GM21723 (cell line): Measurements from ENCODE around the gene GALNT2.

Experiments
- ATAC-seq: cut with Tn5 transposase; IDR thresholded peaks from one replicate; pipeline ENCODE4 v1.9.1; 2021; ENCODE audit warnings: mild to moderate bottlenecking, moderate library complexity; ENCODE audit not compliant: unreplicated experiment

Gene GALNT2

DNA sequence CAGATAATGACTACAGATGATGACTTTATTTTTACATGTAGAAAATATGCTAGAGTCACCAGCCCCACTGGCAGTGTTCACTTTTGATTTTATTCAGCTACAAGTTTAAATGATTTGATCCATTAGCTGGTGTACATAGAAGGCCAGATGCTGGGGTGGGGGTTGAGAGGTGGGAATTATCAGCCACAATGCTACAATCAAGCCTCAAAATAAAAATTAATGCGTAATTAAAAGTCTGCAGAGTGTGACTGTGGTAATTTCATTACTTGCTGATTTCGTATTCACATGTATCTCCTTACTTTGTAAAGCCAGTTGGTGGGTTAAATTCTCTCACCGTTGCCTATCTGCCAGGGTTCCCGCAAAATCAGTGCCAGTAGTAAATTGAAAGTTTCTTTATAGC is 109.3 kb downstream of the GALNT2 start:
- no peak for ATAC-seq

- ATAC-seq: no peak
These were observed 109.9 kb downstream of the GALNT2 start for GRCh38 chr1:230176871-230177411.

DNA sequence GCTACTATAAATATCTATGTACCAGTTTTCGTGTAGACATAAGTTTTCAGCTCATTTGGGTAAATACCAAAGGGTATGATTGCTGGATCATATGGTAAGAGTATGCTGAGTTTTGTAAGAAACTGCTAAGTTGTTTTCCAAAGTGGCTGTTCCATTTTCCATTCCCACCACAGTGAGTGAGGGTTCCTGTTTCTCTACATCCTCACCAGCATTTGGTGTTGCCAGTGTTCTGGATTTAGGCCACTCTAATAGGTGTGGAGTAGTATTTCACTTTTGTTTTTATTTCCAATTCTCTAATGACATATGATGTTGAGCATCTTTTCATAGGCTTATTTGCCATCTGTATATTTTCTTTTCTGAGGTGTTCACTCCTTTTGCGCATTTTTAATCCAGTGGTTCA is 112.2 kb downstream of the GALNT2 start:
- no peak for ATAC-seq

DNA sequence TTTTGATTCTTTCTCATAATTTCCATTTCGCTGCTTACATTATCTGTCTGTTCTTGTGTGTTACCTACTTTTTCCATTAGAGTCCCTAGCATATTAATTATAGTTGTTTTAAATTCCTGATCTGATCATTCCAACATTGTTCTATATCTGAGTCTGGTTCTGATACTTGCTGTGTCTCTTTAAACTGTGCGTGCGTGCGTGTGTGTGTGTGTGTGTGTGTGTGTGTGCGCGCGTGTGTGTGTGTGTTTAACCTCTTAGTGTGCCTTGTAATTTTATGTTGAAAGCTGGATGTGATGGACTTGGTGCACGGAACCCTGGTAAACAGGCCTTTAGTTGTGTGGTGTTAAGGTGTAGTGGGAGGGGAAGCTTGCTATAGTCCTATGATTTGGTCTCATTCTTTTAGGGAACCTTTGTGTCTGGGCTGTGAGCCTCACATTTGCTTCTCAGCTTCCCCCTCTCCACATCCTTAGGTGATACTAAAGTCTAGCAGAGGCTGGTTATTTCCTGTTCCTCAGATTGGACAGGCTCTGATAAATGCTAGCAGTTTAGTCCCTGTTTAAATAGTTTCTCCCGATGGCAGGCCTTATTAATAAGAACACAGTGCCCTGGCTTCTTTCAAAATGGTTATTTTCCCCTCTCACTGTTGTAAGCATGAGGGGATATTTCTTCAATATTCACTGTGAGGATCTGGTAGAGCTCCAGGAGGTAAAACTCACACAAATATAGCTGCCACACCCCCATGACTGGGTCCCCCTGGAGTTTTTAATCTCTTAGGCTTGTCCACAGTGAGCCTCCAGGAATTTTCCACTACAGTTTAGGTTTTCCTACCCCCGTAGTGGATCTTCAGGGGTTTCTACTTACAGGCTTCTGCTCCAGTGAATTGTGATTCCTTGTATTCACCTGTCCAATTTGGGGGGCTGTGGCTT is 118.3 kb downstream of the GALNT2 start:
- ATAC-seq: no peak

DNA sequence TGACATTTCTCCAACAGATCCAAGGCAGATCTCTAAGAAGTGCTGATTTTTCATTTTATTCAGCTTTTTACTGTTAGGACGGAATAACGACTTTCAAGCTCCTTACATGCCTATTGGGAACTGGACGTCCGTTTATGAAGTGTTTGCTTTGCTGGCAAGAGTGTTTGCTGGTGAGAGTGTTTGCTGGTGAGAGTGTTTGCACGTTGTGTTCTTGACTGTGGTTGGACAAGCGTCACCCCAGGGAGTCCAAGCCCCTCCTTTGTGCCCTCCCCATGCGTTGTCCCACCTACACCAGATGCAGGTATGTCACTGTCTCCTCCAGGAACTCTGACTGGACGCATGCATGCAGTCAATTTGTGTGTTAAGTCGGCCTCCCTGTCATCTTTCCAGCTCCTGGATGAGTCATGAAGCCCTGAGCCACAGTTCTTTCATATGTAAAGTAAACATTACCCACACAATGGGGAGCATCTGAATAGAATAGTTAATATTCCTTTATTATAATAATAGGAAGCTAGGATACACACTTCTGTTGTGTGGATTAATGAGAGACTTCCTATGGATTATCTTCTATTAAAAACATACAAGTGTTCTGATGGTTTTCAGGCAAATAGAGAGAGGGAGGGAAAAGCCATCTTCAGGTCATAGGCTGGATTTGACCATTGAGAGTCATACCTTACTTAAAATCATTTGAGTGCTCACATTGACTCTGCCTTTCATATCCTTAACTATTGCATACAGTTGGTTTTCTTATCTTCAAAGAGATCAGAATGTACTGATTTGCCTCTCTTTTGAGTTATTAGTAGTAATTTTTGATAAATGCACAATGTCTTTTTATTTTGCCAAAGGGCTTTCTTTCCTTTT is 119.2 kb downstream of the GALNT2 start:
- no peak for ATAC-seq

GRCh38 chr1:230186874-230187273 is 119.8 kb downstream of the GALNT2 start:
- no peak for ATAC-seq

DNA sequence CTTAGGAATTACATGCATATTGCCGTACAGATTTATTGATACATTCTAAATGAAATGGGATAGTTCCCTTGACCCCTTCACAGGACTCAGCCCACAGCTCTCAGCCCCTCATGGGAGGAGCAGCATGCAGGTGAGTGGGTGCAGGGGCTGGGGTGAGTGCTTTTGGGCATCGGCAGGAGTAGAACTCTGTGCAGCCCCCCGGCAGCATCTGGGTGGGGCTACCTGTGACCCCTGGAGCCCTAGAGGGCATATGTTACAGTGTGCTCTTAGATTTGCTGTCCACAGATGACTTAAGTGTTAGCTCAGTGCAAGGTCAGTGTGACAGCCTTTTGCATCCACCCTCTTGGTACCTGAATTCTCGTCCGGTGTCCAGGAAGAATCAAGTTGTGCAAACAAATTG is 120.3 kb downstream of the GALNT2 start:
- no peak for ATAC-seq

- no peak for ATAC-seq
These were observed 121.8 kb downstream of the GALNT2 start for GRCh38 chr1:230188826-230189225.

- ATAC-seq: no peak
These were observed 122.3 kb downstream of the GALNT2 start for GRCh38 chr1:230189341-230189740.

- ATAC-seq: no peak
These were observed 122.8 kb downstream of the GALNT2 start for GRCh38 chr1:230189824-230190223.

DNA sequence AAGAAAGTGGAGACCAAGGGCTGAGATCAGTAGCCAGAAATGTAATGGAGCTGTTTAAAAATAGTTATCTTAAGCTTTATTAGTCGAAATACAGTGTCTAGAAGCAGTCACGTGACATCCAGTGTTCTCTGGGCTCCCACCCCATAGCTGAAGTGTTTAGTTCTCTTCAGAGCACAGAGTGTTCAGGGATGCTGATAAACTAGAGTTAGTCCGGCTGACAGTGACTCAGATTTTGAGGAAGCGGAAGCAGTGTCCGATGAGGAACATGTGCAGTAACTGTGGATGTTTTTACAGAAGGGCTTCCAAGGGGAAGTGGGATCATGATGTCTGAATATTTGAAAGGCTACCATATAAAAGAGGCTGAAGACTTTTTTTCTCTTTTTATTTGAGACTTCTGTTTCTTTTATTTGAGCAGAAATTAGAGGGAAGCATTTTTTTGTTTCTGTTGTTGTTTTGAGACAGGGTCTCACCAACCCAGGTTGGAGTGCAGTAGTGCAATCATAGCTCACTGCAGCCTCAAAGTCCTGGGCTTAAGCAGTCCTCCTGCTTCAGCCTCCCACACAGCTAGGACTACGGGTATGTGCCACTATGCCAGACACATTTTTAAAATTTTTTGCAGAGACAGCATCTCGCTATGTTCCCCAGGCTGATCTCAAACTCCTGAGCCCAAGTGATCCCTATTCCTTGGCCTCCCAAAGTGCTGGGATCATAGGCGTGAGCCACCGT is 124.2 kb downstream of the GALNT2 start:
- ATAC-seq: no peak

DNA sequence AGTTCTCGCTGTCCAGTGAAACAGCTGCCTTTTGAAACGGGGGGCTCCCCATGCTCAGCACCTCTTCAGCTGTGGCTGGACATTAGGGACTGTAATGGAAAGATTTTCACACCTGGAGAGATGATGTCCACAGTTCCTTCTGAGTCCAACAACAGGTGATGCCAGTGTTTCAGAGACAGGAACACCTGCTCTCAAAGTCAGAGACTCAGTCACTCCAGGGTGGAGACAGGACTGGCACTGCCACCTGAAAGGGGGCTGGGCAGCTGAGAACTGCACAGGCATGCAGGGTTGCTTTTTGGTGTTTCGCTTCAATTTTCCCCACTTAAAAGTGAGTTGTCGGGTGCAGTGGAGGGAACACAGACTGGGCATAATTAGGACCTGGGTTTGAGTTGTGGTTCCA is 124.8 kb downstream of the GALNT2 start:
- ATAC-seq: no peak

GRCh38 chr1:230194525-230194924 is 127.5 kb downstream of the GALNT2 start:
- no peak for ATAC-seq

- ATAC-seq: no peak
These were observed 128.2 kb downstream of the GALNT2 start for GRCh38 chr1:230195199-230195598.

DNA sequence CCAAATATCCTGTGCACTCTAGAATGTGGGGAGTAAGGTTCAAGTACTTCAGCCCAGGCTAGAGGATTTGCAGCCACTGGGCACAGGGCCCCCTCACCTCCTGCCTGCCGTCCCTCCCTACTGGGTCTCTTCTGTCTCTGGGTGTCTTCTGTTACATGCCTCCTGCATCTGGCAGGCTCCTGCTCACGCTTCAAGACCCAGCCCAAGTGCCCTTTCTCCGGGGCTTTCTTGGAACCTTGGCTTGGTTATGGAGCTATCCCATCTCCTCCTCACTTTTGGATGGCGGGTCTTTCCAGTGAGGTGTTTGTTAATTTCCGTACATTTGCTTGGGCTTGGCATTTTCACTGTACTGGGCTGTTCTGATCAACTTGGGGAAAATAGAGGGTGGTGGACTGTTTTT is 129.0 kb downstream of the GALNT2 start:
- ATAC-seq: no peak

GRCh38 chr1:230197644-230198567 is 130.9 kb downstream of the GALNT2 start:
- ATAC-seq: no peak

GRCh38 chr1:230199034-230199433 is 132.0 kb downstream of the GALNT2 start:
- ATAC-seq: no peak

DNA sequence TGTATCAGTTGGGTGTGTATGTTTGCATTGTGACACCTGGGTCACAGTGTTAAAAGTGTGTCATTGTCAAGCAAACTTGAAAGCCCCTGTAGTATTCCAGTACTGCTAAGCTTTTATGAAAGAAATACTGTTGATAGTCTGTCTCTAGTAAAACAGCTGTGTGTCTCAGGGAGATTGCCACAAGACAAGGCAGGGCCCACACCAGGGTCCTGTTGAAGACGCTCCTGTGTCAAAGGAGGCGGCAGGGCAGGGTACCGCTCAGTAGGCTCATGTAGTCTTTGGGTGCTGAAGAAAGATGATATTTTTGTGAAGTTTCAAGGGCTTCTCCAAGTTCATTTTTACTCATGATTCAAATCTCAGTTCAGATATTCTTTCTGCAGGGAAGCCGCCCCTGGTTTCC is 132.5 kb downstream of the GALNT2 start:
- ATAC-seq: no peak

DNA sequence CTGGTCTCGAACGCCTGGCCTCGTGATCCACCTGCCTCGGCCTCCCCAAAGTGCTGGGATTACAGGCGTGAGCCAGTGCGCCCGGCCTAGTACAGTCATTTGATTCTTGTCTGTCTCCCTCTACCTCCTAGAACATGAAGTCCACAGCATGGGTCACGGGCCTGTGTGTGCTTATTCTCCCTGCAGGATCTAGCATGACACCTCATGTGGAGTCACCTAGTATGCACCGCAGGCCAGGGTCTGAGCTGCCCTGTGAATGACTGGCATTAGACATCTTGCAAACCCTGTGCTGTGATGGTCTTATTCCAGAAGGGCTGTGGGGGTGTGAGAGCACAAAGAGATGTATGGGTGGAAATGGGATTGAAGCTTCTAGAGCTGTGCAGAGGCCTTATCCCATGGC is 133.2 kb downstream of the GALNT2 start:
- ATAC-seq: no peak

DNA sequence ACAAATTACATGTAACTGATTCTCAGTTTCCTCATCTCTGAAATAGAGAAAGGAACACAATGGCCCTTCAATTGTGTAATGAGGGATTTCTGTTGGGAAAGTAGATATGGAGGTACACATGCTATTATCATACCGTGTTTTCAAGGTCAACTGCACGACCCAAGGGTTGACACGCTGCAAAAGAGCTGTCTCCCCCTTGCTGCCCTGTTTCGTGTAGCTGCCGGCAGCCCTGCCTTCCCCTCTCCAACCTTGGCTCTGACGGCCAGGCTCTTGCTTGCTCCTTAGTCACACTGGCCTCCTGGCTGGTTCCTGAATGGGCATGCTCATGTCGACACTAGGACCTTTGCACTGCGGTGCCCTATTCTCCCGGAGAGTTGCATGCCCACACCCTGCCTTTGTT is 134.4 kb downstream of the GALNT2 start:
- no peak for ATAC-seq
